Suprapubic skin (tissue), 4 donors: Measurements from ENCODE around the gene DEDD2. TPM values are rescaled to one million over a fixed set of nuclear protein-coding genes. Genes with fewer than 3 reads are reported as not detected.

Experiments
- DNase-seq, 2 donors: peaks; one replicate each; pipeline ENCODE4 v3.0.0-alpha.2; 2019; ENCODE audit warnings: low spot score in 2 of 2
- H3K27ac ChIP-seq: fragments of 200-600 bp; sonication (generic); one replicate; pipeline ENCODE4 v1.5.1; 2019
- H3K27me3 ChIP-seq: fragments of 200-600 bp; sonication (generic); one replicate; pipeline ENCODE4 v1.5.1; 2019
- H3K36me3 ChIP-seq: fragments of 200-600 bp; sonication (generic); one replicate; pipeline ENCODE4 v1.5.1; 2019
- H3K4me1 ChIP-seq: fragments of 200-600 bp; sonication (generic); one replicate; pipeline ENCODE4 v1.5.1; 2019
- H3K4me3 ChIP-seq: fragments of 200-600 bp; sonication (generic); one replicate; pipeline ENCODE4 v1.5.1; 2019; ENCODE audit warnings: mild to moderate bottlenecking
- H3K9me3 ChIP-seq: fragments of 200-600 bp; sonication (generic); one replicate; pipeline ENCODE4 v1.5.1; 2019
- CTCF ChIP-seq, 2 donors: fragments of 200-600 bp in 1 of 2; fragments of 450-650 bp in 1 of 2; sonication (generic) in 1 of 2; IDR thresholded peaks; one replicate each; pipeline ENCODE4 v1.5.1; 2016 to 2019; ENCODE audit warnings: antibody characterized with exemption in 2 of 2, mild to moderate bottlenecking in 1 of 2, moderate library complexity in 1 of 2
- EP300 ChIP-seq: sonication (generic); formaldehyde crosslinking; IDR thresholded peaks from one replicate; pipeline ENCODE4 v1.6.1; 2017; ENCODE audit warnings: antibody characterized with exemption
- POLR2A ChIP-seq, 2 donors: fragments of 450-650 bp; IDR thresholded peaks; one replicate each; pipeline ENCODE4 v1.6.1; 2017; ENCODE audit warnings: antibody characterized with exemption in 2 of 2, mild to moderate bottlenecking in 2 of 2, moderate library complexity in 2 of 2
- POLR2AphosphoS5 ChIP-seq, 3 donors: sonication (generic); formaldehyde crosslinking; IDR thresholded peaks; one replicate each; pipeline ENCODE4 v1.6.1; 2017; ENCODE audit warnings: antibody characterized with exemption in 3 of 3
- WGBS: methylation state at CpG from one replicate; pipeline ENCODE4 v1.1.5; 2018; 5-methylcytosine and 5-hydroxymethylcytosine counted together
- total RNA-seq, 4 donors: library from RNA; depleted of rRNA; stranded (reverse); fragments of >200 nt; gene quantifications; one replicate each; pipeline ENCODE4 v1.1.0, GENCODE V29; 2016

The DEDD2 gene
- total RNA-seq, 4 donors from 2014 or later = 51.3 to 78.9 (median 65.6) TPM

- Histone ChIP-seq H3K4me3 (no peak overlapping the region), H3K27ac (no peak overlapping the region), H3K9me3 (no peaks in the 10 kb centered on the region), H3K36me3 (peaks cover 22% of the 10 kb centered on the region), H3K27me3 (no peaks in the 10 kb centered on the region), H3K4me1 (peaks cover 47% of the 10 kb centered on the region)
- DNase-seq = no peak
- 20% methylated on average over 5 of the region's 5 CpGs for WGBS
- TF ChIP-seq POLR2AphosphoS5 (IDR thresholded peaks at IDR 0.05) (no peak), EP300 (no peak), CTCF (IDR thresholded peaks at IDR 0.05) (no peak), POLR2A (IDR thresholded peaks at IDR 0.05) (no peak)
These were observed 20.1 kb downstream of the DEDD2 start for GRCh38 chr19:42197375-42197817.

GRCh38 chr19:42196011-42197001 lies 21.2 kb downstream of the DEDD2 start:
- H3K27ac ChIP-seq = no peak overlapping the region
- no peaks in the 10 kb centered on the region for H3K9me3 ChIP-seq
- WGBS = 87% methylated on average over 41 of the region's 47 CpGs
- no peak for DNase-seq
- TF ChIP-seq CTCF (IDR thresholded peaks at IDR 0.05) = no peak
- TF ChIP-seq POLR2A (IDR thresholded peaks at IDR 0.05) = no peak
- no peak for TF ChIP-seq EP300
- TF ChIP-seq POLR2AphosphoS5 (IDR thresholded peaks at IDR 0.05) = no peak
- no peak overlapping the region for H3K4me3 ChIP-seq
- peaks cover 19% of the 10 kb centered on the region for H3K36me3 ChIP-seq
- no peaks in the 10 kb centered on the region for H3K27me3 ChIP-seq
- peaks cover 46% of the 10 kb centered on the region for H3K4me1 ChIP-seq

GRCh38 chr19:42193706-42194105 lies 23.8 kb downstream of the DEDD2 start:
- TF ChIP-seq EP300 = no peak
- TF ChIP-seq POLR2A (IDR thresholded peaks at IDR 0.05) = no peak
- no peak for TF ChIP-seq POLR2AphosphoS5 (IDR thresholded peaks at IDR 0.05)
- TF ChIP-seq CTCF (IDR thresholded peaks at IDR 0.05) = no peak
- no peak overlapping the region for H3K4me3 ChIP-seq
- no peaks in the 10 kb centered on the region for H3K9me3 ChIP-seq
- H3K36me3 ChIP-seq = peaks cover 10% of the 10 kb centered on the region
- DNase-seq = no peak
- no peaks in the 10 kb centered on the region for H3K27me3 ChIP-seq
- no peak overlapping the region for H3K27ac ChIP-seq
- peaks cover 20% of the 10 kb centered on the region for H3K4me1 ChIP-seq
- WGBS = 70% methylated on average over 3 of the region's 3 CpGs

GRCh38 chr19:42193294-42193693 lies 24.2 kb downstream of the DEDD2 start:
- no peaks in the 10 kb centered on the region for H3K27me3 ChIP-seq
- DNase-seq = no peak
- no peak overlapping the region for H3K27ac ChIP-seq
- peaks cover 16% of the 10 kb centered on the region for H3K4me1 ChIP-seq
- no peak overlapping the region for H3K4me3 ChIP-seq
- H3K9me3 ChIP-seq = no peaks in the 10 kb centered on the region
- no peak for TF ChIP-seq POLR2AphosphoS5 (IDR thresholded peaks at IDR 0.05)
- TF ChIP-seq POLR2A (IDR thresholded peaks at IDR 0.05) = no peak
- no peak for TF ChIP-seq EP300
- no peak for TF ChIP-seq CTCF (IDR thresholded peaks at IDR 0.05)
- H3K36me3 ChIP-seq = peaks cover 6% of the 10 kb centered on the region
- WGBS = 57% methylated on average over 1 of the region's 1 CpG

GRCh38 chr19:42191855-42192254 lies 25.6 kb downstream of the DEDD2 start:
- 42% methylated on average over 3 of the region's 3 CpGs for WGBS

More at GRCh38 chr19:42191855-42192254, 25.6 kb downstream of the DEDD2 start:
- Histone ChIP-seq H3K9me3 (no peaks in the 10 kb centered on the region), H3K4me1 (peaks cover 5% of the 10 kb centered on the region), H3K4me3 (no peak overlapping the region), H3K36me3 (no peaks in the 10 kb centered on the region), H3K27me3 (no peaks in the 10 kb centered on the region), H3K27ac (no peak overlapping the region)
- no peak for TF ChIP-seq POLR2A (IDR thresholded peaks at IDR 0.05)
- no peak for TF ChIP-seq CTCF (IDR thresholded peaks at IDR 0.05)
- no peak for TF ChIP-seq EP300
- no peak for TF ChIP-seq POLR2AphosphoS5 (IDR thresholded peaks at IDR 0.05)
- DNase-seq = no peak
